Measurements from ENCODE around the gene ZNF138. TPM values are rescaled to one million over a fixed set of nuclear protein-coding genes. Genes with fewer than 3 reads are reported as not detected.

ZNF138 gene
- total RNA-seq, 1 experiment from 2014 or later: 25.6 TPM

DNA sequence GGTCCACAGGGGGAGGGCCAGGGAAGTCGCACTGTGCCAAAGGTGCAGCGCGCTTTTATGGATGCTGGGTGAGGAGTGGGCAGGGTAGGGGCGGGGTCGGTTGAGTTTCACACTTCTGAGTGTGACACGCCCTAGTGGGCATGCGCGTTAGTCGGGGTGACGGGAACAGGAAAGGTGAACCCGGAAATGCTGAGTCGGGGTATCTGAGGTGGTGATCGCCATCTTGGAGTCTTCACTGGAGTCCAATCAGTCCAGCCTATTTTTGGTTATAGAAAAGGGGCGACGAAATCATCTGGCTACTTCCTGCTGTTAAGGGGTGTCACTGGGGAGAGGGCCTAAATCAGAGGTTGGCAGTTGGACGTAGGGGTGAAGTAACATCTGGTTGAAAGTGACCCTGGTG, 40.8 kb downstream of the ZNF138 start:
- Histone ChIP-seq H3K4me1 (ENCODE audit: insufficient read depth, low read length) (no peaks in the 10 kb centered on the region), H2BK15ac (ENCODE audit: low read depth, low read length) (no peak overlapping the region), H3K79me2 (ENCODE audit: insufficient read depth, low read length) (no peaks in the 10 kb centered on the region), H3K9me3 (ENCODE audit: control insufficient read depth, low read depth, low read length) (no peaks in the 10 kb centered on the region), H4K8ac (replicated peaks; ENCODE audit: insufficient read length, low read depth, low read length) (no peak overlapping the region), H3K27ac (ENCODE audit: insufficient read length, low read depth, low read length) (no peak overlapping the region), H2AK5ac (ENCODE audit: insufficient read length, low read length) (no peak overlapping the region), H3K79me1 (ENCODE audit: insufficient read depth, low read depth, low read length, poor library complexity, severe bottlenecking) (no peaks in the 10 kb centered on the region), H2BK12ac (ENCODE audit: insufficient read length, low read depth, low read length) (no peak overlapping the region), H3K4ac (ENCODE audit: low read depth, low read length) (no peak overlapping the region), H3K9ac (ENCODE audit: extremely low read depth, insufficient read length, low read length) (no peak overlapping the region), H3K18ac (ENCODE audit: insufficient read length, low read depth, low read length) (no peak overlapping the region), H3K4me2 (ENCODE audit: insufficient read depth, insufficient read length, low read length) (no peak overlapping the region), H2AFZ (ENCODE audit: low read length) (no peak overlapping the region), H3K23me2 (ENCODE audit: insufficient read length, low read depth, low read length, poor library complexity, severe bottlenecking) (no peaks in the 10 kb centered on the region), H2BK20ac (ENCODE audit: low read depth, low read length, poor library complexity, severe bottlenecking) (no peak overlapping the region), H3T11ph (ENCODE audit: low read length) (no peak overlapping the region), H3K14ac (ENCODE audit: insufficient read depth, low read length) (no peak overlapping the region), H3K56ac (ENCODE audit: insufficient read length, low read depth, low read length) (no peak overlapping the region), H2BK5ac (ENCODE audit: insufficient read length, low read length) (no peak overlapping the region), H3K27me3 (ENCODE audit: insufficient read depth, low read length) (no peaks in the 10 kb centered on the region), H4K20me1 (ENCODE audit: control insufficient read depth, insufficient read depth, insufficient read length) (no peaks in the 10 kb centered on the region), H2BK120ac (ENCODE audit: low read depth, low read length, poor library complexity, severe bottlenecking) (no peak overlapping the region), H3K23ac (ENCODE audit: insufficient read length, low read depth, low read length) (no peak overlapping the region), H4K91ac (ENCODE audit: insufficient read length, low read depth, low read length) (no peak overlapping the region), H4K5ac (ENCODE audit: insufficient read length, low read depth, low read length) (no peak overlapping the region)
- H3K36me3 Mint-ChIP-seq (ENCODE audit: insufficient read depth in 1 of 3, low read depth in 3 of 3): peaks cover 46 to 67% (median 63%) of the 10 kb centered on the region in 3 experiments
- H3K4me3 Mint-ChIP-seq: no peak overlapping the region; a peak in 1 of 5 replicates
- H3K4me1 Mint-ChIP-seq: no peaks in the 10 kb centered on the region
- H3K9me3 Mint-ChIP-seq: peaks cover 56 to 76% of the 10 kb centered on the region in 2 experiments
- no peak for DNase-seq
- no CpG with 5 or more reads among the region's 16 CpGs for WGBS (ENCODE audit: extremely low coverage, insufficient read length, low lambda C conversion rate)
- peaks cover 3% of the 10 kb centered on the region for H3K27me3 Mint-ChIP-seq (ENCODE audit: low read depth)
- TF ChIP-seq, protein P1, sequence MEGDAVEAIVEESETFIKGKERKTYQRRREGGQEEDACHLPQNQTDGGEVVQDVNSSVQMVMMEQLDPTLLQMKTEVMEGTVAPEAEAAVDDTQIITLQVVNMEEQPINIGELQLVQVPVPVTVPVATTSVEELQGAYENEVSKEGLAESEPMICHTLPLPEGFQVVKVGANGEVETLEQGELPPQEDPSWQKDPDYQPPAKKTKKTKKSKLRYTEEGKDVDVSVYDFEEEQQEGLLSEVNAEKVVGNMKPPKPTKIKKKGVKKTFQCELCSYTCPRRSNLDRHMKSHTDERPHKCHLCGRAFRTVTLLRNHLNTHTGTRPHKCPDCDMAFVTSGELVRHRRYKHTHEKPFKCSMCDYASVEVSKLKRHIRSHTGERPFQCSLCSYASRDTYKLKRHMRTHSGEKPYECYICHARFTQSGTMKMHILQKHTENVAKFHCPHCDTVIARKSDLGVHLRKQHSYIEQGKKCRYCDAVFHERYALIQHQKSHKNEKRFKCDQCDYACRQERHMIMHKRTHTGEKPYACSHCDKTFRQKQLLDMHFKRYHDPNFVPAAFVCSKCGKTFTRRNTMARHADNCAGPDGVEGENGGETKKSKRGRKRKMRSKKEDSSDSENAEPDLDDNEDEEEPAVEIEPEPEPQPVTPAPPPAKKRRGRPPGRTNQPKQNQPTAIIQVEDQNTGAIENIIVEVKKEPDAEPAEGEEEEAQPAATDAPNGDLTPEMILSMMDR (conservative IDR thresholded peaks at IDR 0.05): no peak
- H3K27ac Mint-ChIP-seq: no peak overlapping the region

All from H9 (cell line).